ENCODE measurements around the gene GFI1B.

The GFI1B gene

DNA sequence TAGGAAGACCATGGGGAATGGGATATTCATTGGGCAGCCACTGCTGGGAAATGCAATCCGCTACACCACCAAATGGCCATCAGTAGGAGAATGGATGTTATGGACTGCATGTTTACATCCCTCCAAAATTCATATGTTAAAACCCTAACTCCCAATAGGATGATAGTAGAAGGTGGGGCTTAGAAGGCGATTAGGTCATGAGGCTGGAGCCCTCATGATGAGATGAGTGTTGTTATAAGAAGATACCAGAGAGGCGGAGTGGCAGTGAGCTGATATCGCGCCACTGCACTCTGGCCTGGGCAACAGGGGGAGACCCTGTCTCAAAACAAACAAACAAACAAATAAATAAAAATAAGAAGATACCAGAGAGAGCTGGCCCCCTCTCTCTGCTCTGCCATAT is 36.2 kb downstream of the GFI1B start:
- no peak for DNase-seq

DNA sequence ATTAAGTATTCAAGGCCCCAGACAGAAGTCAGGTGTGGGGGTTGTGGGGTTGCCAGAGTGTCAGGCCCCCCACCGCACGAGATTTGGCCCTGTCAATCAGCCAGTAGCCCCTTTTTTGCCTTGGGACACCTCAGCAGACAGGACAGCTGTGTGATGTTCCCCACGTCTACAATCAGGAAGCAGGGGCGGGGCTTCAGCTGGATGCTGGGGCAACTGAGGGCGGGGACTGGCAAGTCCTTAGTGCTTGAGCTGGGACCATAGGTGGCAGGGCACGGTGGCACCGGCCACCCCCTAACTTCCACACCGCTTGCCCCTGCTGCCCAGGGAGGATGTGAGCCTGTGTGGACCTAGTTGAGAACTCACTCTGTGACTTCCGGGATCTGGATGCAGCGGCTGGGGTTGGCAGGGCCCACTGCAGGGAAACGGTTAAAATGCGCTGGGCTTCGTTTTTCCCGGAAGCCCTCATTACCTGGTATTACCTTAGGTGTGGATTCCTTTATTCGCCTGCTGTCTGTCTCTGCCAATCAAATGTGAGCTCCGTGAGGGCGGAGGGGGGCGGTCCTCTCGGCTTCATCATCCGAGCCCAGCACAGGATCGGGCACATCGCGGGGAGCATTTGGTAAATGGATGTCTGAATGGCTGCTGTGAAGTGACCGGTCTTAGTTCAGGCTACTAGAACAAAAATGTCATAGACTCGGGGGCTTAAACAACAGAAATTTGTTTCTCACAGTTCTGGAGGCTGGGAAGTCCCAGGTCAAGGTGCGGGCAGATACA is 44.8 kb downstream of the GFI1B start:
- DNase-seq = peak; percentile 17

DNA sequence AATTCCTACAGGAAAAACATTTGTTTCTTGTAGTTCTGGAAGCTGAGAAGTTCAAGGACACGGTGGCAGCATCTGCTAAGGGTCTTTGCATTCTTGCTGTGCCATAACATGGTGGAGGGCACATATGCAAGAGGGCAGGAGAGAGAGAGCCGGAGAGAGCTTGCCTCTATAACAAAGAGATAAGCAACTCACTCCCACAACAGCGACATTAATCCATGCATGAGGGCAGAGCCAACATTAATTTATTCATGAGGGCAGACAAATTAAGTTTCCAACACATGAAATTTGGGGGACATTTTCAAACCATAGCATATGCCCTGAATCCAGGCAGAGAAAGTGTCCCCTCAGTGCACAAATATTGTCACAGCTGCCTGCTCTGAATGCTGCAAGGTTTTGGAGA is 47.9 kb downstream of the GFI1B start:
- no peak for DNase-seq

DNA sequence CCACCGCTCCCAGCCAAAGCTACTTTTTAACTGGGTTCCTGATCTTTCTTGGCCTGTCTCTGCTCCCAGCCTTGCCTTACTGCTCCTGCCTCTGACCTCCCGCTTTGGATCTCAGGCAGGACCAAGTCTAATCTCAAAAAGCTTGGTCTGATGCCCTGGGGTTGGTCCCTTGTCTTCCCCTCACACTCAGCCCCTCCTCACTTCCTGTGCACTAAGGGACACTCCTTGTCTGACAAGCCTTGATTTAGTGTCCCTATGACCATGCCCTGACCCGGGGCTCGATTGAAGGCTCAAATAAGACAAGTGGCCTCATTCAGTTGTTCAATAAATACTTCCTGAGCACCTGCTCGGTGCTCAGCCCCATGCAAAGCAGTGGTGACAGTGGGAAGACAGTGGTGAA is 48.6 kb downstream of the GFI1B start:
- DNase-seq = no peak

DNA sequence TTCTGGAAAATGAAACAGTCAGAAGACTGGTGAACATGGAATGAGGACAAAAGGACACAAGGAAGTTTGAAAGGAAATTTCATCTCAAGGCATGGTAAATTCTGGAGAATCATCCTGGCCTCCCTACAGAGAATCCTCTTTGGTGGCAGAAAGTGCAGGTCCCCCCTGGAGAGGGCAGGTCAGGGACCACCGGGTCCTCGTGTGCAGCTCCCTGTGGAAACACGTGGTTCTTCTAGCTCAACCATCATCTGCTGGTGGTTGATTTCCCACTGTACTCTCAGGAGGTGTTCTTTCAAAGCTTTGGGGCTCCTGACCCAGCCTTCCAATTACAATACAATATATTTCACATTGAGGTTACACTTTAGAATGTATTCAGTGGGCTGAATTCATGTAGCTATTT is 49.7 kb downstream of the GFI1B start:
- DNase-seq = no peak

DNA sequence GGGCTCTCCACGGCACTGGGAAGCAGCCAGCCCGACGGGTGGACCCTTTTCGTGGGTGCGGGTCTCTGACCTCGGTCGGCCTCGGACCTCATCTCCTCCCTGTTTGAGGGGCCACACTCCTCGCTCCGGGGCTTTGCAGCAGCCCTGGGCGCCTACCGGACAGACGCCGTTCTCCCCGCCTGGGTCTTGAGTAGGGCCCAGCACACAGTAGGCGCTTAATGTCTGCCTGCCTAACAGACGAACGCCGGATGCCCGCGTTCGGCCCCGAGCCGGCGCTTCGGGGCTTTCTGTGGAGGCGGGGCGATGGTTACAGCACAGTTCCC is 51.5 kb downstream of the GFI1B start:
- DNase-seq = no peak

DNA sequence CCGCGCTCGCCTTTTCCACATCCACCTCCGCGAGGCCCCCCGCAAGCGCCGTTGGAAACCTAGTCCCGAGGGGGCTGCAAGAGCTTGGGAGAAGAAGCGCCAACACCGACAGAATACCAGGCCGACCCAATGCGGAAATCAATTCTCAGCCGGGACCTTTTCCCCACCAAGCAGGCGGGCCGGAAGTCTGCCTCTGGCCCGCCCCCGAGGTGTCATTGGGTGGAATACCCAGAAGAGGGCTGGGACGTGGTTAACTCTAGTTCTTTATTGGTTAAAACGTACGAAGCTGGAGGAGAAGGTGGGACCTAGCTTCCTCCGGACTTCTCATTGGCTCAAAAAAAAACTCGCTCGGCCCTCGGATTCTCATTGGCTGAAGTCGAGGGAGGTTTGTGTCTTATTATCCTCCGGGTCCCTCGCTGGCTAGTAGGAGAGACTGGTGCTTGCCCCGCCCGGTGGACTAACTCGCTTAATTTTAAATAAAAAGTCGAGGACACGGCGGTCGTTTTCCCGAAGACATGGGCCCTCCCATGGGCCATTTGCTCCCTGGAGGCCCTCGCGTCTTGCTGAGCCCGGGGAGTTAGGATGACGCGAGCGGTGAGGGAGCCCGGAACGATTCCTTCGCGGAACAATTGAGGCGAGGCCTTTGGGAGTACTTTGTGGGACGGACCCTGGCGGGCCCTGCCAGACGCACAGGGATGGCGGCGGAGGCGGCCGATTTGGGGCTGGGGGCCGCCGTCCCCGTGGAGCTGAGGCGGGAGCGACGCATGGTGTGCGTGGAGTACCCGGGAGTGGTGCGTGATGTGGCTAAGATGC is 52.0 kb downstream of the GFI1B start, which contains the start of gene GTF3C5:
Gene GTF3C5 (plus strand): TSS at position 681 of the 813 bp plus-strand sequence. CDS start 15 bp downstream, at position 696.
- DNase-seq = peak; percentile 100

DNA sequence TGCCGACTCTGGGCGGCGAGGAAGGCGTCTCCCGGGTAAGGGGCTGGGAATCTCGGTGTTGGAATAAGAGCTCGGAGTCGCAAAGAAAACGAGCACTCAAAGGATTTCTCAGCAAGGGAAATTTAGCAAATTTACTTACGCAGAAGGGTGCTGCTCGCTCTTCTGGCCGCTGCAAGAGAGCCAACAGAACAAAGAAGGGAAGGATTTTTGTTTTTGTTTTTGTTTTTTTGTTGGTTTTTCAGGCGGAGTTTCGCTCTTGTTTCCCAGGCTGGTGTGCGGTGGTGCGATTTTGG is 52.6 kb downstream of the GFI1B start:
- no peak for DNase-seq

DNA sequence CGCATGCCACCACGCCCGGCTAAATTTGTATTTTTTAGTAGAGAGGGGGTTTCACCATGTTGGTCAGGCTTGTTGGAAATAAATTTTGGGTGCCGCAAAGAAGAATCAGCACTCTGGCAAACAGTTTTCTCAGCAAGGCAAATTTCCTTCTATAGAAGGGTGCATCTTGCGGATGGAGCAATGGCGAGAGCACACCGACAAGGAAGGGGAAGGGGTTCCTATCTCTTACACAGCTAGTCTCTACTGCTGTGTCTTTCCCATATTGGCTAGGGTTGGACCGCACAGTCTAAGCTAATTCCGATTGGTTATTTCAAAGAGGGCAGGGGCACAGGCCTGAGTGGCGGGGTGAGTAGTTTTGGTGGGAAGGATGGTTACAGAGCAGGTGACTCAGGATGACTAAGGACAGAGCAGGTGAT is 53.0 kb downstream of the GFI1B start:
- DNase-seq = peak; percentile 14

DNA sequence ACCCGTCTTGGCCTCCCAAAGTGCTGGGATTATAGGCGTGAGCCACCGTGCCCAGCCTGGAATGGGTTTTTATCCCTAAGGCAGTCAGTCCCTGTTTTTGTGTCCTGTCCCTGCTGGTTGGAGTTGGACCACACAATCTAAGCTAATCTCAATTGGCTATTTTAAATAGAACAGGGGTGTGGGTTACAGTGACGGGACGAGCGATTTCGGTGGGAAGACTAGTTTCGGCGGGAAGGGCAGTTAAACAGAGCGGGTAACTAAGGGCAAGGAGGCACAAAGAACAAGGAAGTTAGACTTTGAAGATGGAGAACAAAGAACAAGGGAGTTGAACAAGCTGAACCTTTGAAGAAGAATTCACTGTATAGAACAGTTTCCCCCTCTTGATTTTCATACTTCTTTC is 53.7 kb downstream of the GFI1B start:
- no peak for DNase-seq

DNA sequence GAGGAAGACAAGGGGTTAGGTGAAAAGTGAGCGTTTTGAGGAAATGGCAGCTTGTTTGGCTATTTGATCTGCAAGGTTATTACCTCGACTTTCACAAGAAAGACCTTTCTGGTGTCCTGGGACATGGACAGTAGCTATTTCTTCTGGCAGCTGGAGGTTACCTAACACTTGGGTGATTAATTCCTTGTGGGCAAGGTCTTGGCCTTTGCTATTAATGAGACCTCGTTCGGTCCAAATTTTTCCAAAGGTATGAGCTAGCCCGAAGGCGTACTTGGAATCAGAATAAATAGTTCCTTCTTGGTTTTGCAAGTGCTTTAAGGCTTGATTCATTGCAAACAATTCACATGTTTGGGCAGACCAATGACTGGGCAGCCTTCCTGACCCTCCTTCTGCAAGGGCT is 57.2 kb downstream of the GFI1B start:
- DNase-seq = no peak

DNA sequence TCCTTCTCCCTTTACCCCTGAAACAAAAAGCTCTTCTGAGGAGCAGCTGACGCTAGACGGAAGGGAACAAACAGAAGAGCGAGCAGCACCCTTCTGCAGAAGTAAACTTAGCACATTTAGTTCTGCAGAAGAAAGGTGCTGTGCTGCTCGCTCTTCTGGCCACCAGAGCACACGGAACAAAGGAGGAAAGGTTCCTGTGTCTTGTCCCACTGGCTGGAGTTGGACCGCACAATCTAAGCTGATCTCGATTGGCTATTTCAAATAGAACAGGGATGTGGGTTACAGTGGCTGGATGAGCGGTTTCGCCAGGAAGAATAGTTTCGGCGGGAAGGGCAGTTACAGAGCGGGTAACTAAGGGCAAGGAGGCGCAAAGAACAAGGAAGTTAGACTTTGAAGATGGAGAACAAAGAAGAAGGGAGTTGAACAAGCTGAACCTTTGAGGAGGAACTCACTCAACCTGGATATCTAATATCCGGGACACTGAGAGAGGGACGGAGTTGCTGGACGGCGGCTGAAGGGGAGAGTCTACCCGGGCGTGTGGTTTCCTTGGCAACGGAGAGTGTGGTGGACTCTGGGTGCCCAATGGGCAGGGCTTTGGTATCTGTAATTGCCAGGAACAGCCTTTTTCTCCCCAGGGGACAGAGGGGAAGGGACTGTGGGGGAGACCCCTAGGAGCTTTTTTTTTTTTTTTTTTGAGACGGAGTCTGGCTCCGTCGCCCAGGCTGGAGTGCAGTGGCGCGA is 59.5 kb downstream of the GFI1B start:
- DNase-seq = no peak

DNA sequence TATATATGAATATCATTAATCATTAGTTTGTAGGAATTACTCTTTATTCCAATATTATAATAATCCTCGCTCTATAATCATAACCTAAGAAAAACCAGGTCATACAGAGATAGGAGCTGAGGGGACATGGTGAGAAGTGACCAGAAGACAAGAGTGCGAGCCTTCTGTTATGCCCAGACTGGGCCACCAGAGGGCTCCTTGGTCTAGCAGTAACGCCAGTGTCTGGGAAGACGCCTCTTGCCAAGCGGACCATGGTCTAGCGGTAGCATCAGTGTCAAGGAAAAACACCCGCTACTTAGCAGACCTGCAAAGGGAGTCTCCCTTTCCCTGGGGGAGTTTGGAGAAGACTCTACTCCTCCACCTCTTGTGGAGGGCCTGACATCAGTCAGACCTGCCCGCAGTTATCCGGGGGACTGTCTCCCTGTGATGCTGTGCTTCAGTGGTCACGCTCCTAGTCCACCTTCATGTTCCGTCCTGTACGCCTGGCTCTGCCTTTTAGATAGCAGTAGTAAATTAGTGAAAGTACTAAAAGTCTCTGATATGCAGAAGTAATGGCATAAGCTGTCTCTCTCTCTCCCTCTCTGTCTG is 62.5 kb downstream of the GFI1B start:
- peak; percentile 23 for DNase-seq

All from MV-4-11 (cell line).